Astrocyte (in vitro differentiated cells and primary cell): Measurements from ENCODE around the gene GDF11. TPM values are rescaled to one million over a fixed set of nuclear protein-coding genes. Genes with fewer than 3 reads are reported as not detected.

Experiments used
- DNase-seq: peaks from one replicate; pipeline ENCODE4 v3.0.0-alpha.2; 2010; ENCODE audit warnings: low read depth
- FAIRE-seq: peaks from 2 replicates; lab custom pipeline; 2011; peaks lifted over from hg19 to GRCh38; lab: Jason Lieb, UNC
- H2AFZ ChIP-seq: 2 replicates; pipeline ENCODE4 v1.6.0; 2012; ENCODE audit warnings: low read depth, low read length, inconsistent platforms
- H3K27ac ChIP-seq: 2 replicates; pipeline ENCODE4 v1.5.1; 2011; ENCODE audit warnings: low read depth, low read length, inconsistent platforms
- H3K27me3 ChIP-seq: 2 replicates; pipeline ENCODE4 v1.6.0; 2011; ENCODE audit warnings: low read length, inconsistent platforms; ENCODE audit not compliant: insufficient read depth
- H3K36me3 ChIP-seq: 2 replicates; pipeline ENCODE4 v1.5.1; 2011; ENCODE audit warnings: low read length, inconsistent platforms; ENCODE audit not compliant: insufficient read depth
- H3K4me1 ChIP-seq: 2 replicates; pipeline ENCODE4 v1.5.1; 2011; ENCODE audit warnings: low read length, inconsistent platforms; ENCODE audit not compliant: insufficient read depth
- H3K4me2 ChIP-seq: 2 replicates; pipeline ENCODE4 v1.6.0; 2012; ENCODE audit warnings: low read length, inconsistent platforms
- H3K4me3 ChIP-seq: 2 replicates; pipeline ENCODE4 v1.5.1; 2011; ENCODE audit warnings: low read depth, mild to moderate bottlenecking, low read length, inconsistent platforms; ENCODE audit not compliant: insufficient read depth
- H3K79me2 ChIP-seq: 2 replicates; pipeline ENCODE4 v1.6.0; 2012; ENCODE audit warnings: mild to moderate bottlenecking, low read length, inconsistent platforms; ENCODE audit not compliant: insufficient read depth
- H3K9ac ChIP-seq: 2 replicates; pipeline ENCODE4 v1.6.0; 2012; ENCODE audit warnings: mild to moderate bottlenecking, low read length, inconsistent platforms
- H3K9me3 ChIP-seq: 2 replicates; pipeline ENCODE4 v1.5.1; 2012; ENCODE audit warnings: low read depth, mild to moderate bottlenecking, low read length, inconsistent platforms; ENCODE audit not compliant: insufficient read depth
- H4K20me1 ChIP-seq: 2 replicates; pipeline ENCODE4 v1.6.0; 2012; ENCODE audit warnings: low read length, inconsistent platforms; ENCODE audit not compliant: insufficient read depth
- H3K27ac Mint-ChIP-seq: one replicate; pipeline ENCODE4 v1.8.0; 2021; ENCODE audit warnings: mild to moderate bottlenecking, mixed read lengths; ENCODE audit not compliant: unreplicated experiment
- H3K27me3 Mint-ChIP-seq: one replicate; pipeline ENCODE4 v1.8.0; 2021; ENCODE audit warnings: low read depth, mixed read lengths; ENCODE audit not compliant: unreplicated experiment
- H3K36me3 Mint-ChIP-seq: one replicate; pipeline ENCODE4 v1.8.0; 2021; ENCODE audit warnings: low read depth, mixed read lengths; ENCODE audit not compliant: unreplicated experiment
- H3K4me1 Mint-ChIP-seq: one replicate; pipeline ENCODE4 v1.8.0; 2021; ENCODE audit warnings: low read depth, mixed read lengths; ENCODE audit not compliant: unreplicated experiment
- H3K4me3 Mint-ChIP-seq: one replicate; pipeline ENCODE4 v1.8.0; 2021; ENCODE audit warnings: mild to moderate bottlenecking, moderate library complexity, mixed read lengths; ENCODE audit not compliant: unreplicated experiment
- H3K9me3 Mint-ChIP-seq: one replicate; pipeline ENCODE4 v1.8.0; 2021; ENCODE audit warnings: mild to moderate bottlenecking, mixed read lengths; ENCODE audit not compliant: unreplicated experiment
- CTCF ChIP-seq: IDR thresholded peaks from 2 replicates; pipeline ENCODE4 v1.5.1; 2011; ENCODE audit warnings: low read depth, mild to moderate bottlenecking, inconsistent platforms, low read length, moderate library complexity; ENCODE audit not compliant: insufficient read depth
- EZH2 ChIP-seq: IDR thresholded peaks from 2 replicates; pipeline ENCODE4 v1.6.1; 2012; ENCODE audit warnings: mild to moderate bottlenecking, low read length, inconsistent platforms; ENCODE audit not compliant: insufficient read depth
- total RNA-seq: library from RNA; stranded (reverse); gene quantifications from 2 replicates; pipeline ENCODE4 v1.2.1, GENCODE V29; 2021

GDF11 gene
- total RNA-seq, 1 donor from 2014 or later, result 28.9 TPM

- Mint-ChIP-seq H3K27ac (peak overlapping the region; percentile 88), H3K4me1 (peaks cover 19% of the 10 kb centered on the region), H3K9me3 (no peaks in the 10 kb centered on the region), H3K36me3 (peaks cover 12% of the 10 kb centered on the region), H3K4me3 (peak overlapping the region; percentile 79), H3K27me3 (no peaks in the 10 kb centered on the region)
- Histone ChIP-seq H4K20me1 (peaks cover 41% of the 10 kb centered on the region), H3K79me2 (peaks cover 10% of the 10 kb centered on the region), H3K27ac (no peak overlapping the region), H3K4me3 (no peak overlapping the region), H3K9ac (no peak overlapping the region), H2AFZ (no peak overlapping the region), H3K4me1 (peaks cover 14% of the 10 kb centered on the region), H3K27me3 (no peaks in the 10 kb centered on the region), H3K4me2 (peak overlapping the region; percentile 44), H3K36me3 (peaks cover 4% of the 10 kb centered on the region), H3K9me3 (no peaks in the 10 kb centered on the region)
- FAIRE-seq (peak; percentile 37), DNase-seq (peak; percentile 34)
- TF ChIP-seq CTCF (no peak), EZH2 (no peak)
These were observed 3.4 kb downstream of the GDF11 start for GRCh38 chr12:55746174-55746912.

GRCh38 chr12:55746913-55747231, 4.0 kb downstream of the GDF11 start:
- no peaks in the 10 kb centered on the region for H3K9me3 Mint-ChIP-seq
- Histone ChIP-seq H3K27ac (no peak overlapping the region), H3K9me3 (no peaks in the 10 kb centered on the region), H3K27me3 (no peaks in the 10 kb centered on the region), H3K4me1 (peaks cover 12% of the 10 kb centered on the region), H2AFZ (no peak overlapping the region), H3K79me2 (peaks cover 10% of the 10 kb centered on the region), H3K9ac (no peak overlapping the region), H4K20me1 (peaks cover 41% of the 10 kb centered on the region), H3K4me2 (no peak overlapping the region), H3K4me3 (no peak overlapping the region), H3K36me3 (peaks cover 9% of the 10 kb centered on the region)
- TF ChIP-seq CTCF, result no peak
- no peak for TF ChIP-seq EZH2
- no peaks in the 10 kb centered on the region for H3K27me3 Mint-ChIP-seq
- peaks cover 19% of the 10 kb centered on the region for H3K4me1 Mint-ChIP-seq
- FAIRE-seq (no peak), DNase-seq (no peak)
- no peak overlapping the region for H3K4me3 Mint-ChIP-seq
- H3K27ac Mint-ChIP-seq, result no peak overlapping the region
- peaks cover 12% of the 10 kb centered on the region for H3K36me3 Mint-ChIP-seq

GRCh38 chr12:55748230-55748993, 5.5 kb downstream of the GDF11 start:
- Mint-ChIP-seq H3K27ac (no peak overlapping the region), H3K36me3 (peaks cover 12% of the 10 kb centered on the region), H3K4me3 (no peak overlapping the region), H3K9me3 (no peaks in the 10 kb centered on the region), H3K4me1 (peaks cover 16% of the 10 kb centered on the region), H3K27me3 (no peaks in the 10 kb centered on the region)
- H4K20me1 ChIP-seq, result peaks cover 41% of the 10 kb centered on the region
- no peak for FAIRE-seq
- TF ChIP-seq EZH2 (no peak), CTCF (no peak)
- H3K9ac ChIP-seq, result no peak overlapping the region
- H3K4me1 ChIP-seq, result peaks cover 5% of the 10 kb centered on the region
- DNase-seq, result no peak
- peaks cover 10% of the 10 kb centered on the region for H3K79me2 ChIP-seq
- no peak overlapping the region for H3K4me3 ChIP-seq
- peaks cover 21% of the 10 kb centered on the region for H3K36me3 ChIP-seq
- H3K4me2 ChIP-seq, result no peak overlapping the region
- H3K27me3 ChIP-seq, result no peaks in the 10 kb centered on the region
- no peak overlapping the region for H3K27ac ChIP-seq
- H3K9me3 ChIP-seq, result no peaks in the 10 kb centered on the region
- no peak overlapping the region for H2AFZ ChIP-seq
